GM19035 (cell line): ENCODE results near the gene PCDHA11.
"Not testable (repeated sequence)": the region's sequence is repeated elsewhere in the genome, so short reads cannot be mapped to it uniquely, and the experiment has no call there.

Source experiments
- ATAC-seq: cut with Tn5 transposase; IDR thresholded peaks from one replicate; pipeline ENCODE4 v1.9.1; 2021; ENCODE audit not compliant: unreplicated experiment

PCDHA11 gene

GRCh38 chr5:140849831-140850634 is 18.7 kb upstream of the PCDHA11 start:
- not testable (repeated sequence) for ATAC-seq

GRCh38 chr5:140855772-140856674 is 12.7 kb upstream of the PCDHA11 start, which contains the start of gene PCDHA10:
Gene PCDHA10 (plus strand): TSS chr5:140855897. CDS start chr5:140856049, 152 bp downstream.
- ATAC-seq: no peak

GRCh38 chr5:140857177-140857986 is 11.4 kb upstream of the PCDHA11 start:
- no peak for ATAC-seq

GRCh38 chr5:140857987-140858240 is 10.8 kb upstream of the PCDHA11 start:
- no peak for ATAC-seq

GRCh38 chr5:140862441-140863295 is 6.1 kb upstream of the PCDHA11 start:
- no peak for ATAC-seq

- no peak for ATAC-seq
Measured at GRCh38 chr5:140869555-140869886, 764 bp downstream of the PCDHA11 start.

- no peak for ATAC-seq
Measured at GRCh38 chr5:140870221-140871201, 1.8 kb downstream of the PCDHA11 start.

- ATAC-seq: no peak
Measured at GRCh38 chr5:140875085-140876065, 6.6 kb downstream of the PCDHA11 start, which contains the start of gene PCDHA12. Gene PCDHA12 (plus strand): TSS chr5:140875308. CDS start chr5:140875473, 165 bp downstream.

- not testable (repeated sequence) for ATAC-seq
Measured at GRCh38 chr5:140876541-140877261, 7.9 kb downstream of the PCDHA11 start.

- ATAC-seq: no peak
Measured at GRCh38 chr5:140877262-140877581, 8.5 kb downstream of the PCDHA11 start.

GRCh38 chr5:140881889-140882590 is 13.3 kb downstream of the PCDHA11 start, which contains the start of gene PCDHA13:
Gene PCDHA13 (plus strand): TSS chr5:140882124. CDS start chr5:140882269, 145 bp downstream.
- no peak for ATAC-seq

GRCh38 chr5:140882591-140882899 is 13.8 kb downstream of the PCDHA11 start:
- ATAC-seq: no peak

- ATAC-seq: no peak
Measured at GRCh38 chr5:140883373-140883772, 14.6 kb downstream of the PCDHA11 start.

GRCh38 chr5:140883927-140884697 is 15.4 kb downstream of the PCDHA11 start:
- no peak for ATAC-seq

- no peak for ATAC-seq
Measured at GRCh38 chr5:140916325-140916724, 47.6 kb downstream of the PCDHA11 start.
